Measurements from ENCODE around the gene GIT2.

GIT2 gene

GRCh38 chr12:109995361-109995685 is 845 bp downstream of the GIT2 start:
- H3K36me3 ChIP-seq (ENCODE audit: control insufficient read depth, low read length), result peaks cover 58% of the 10 kb centered on the region
- peak overlapping the region; percentile 85 for H3K4me2 ChIP-seq (ENCODE audit: low read length)
- no peaks in the 10 kb centered on the region for H3K9me2 ChIP-seq (replicated peaks; ENCODE audit: control insufficient read depth, low read length)
- H3K4me1 ChIP-seq (ENCODE audit: control insufficient read depth, low read length), result peaks cover 55% of the 10 kb centered on the region
- peaks cover 13% of the 10 kb centered on the region for H4K20me1 ChIP-seq (ENCODE audit: control insufficient read depth, insufficient read depth, low read depth, low read length)
- H3F3A ChIP-seq (ENCODE audit: control insufficient read depth, insufficient read depth), result peaks cover 35% of the 10 kb centered on the region
- no peak for TF ChIP-seq EZH2phosphoT487 (IDR thresholded peaks at IDR 0.05; ENCODE audit: borderline replicate concordance, low read length)
- TF ChIP-seq, protein P1, sequence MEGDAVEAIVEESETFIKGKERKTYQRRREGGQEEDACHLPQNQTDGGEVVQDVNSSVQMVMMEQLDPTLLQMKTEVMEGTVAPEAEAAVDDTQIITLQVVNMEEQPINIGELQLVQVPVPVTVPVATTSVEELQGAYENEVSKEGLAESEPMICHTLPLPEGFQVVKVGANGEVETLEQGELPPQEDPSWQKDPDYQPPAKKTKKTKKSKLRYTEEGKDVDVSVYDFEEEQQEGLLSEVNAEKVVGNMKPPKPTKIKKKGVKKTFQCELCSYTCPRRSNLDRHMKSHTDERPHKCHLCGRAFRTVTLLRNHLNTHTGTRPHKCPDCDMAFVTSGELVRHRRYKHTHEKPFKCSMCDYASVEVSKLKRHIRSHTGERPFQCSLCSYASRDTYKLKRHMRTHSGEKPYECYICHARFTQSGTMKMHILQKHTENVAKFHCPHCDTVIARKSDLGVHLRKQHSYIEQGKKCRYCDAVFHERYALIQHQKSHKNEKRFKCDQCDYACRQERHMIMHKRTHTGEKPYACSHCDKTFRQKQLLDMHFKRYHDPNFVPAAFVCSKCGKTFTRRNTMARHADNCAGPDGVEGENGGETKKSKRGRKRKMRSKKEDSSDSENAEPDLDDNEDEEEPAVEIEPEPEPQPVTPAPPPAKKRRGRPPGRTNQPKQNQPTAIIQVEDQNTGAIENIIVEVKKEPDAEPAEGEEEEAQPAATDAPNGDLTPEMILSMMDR (IDR thresholded peaks at IDR 0.05; ENCODE audit: low read depth, low read length, poor library complexity, severe bottlenecking), result no peak
- no peaks in the 10 kb centered on the region for H3K27me3 ChIP-seq (ENCODE audit: control insufficient read depth, low read length)
- peak overlapping the region; percentile 96 for H3K27ac ChIP-seq (ENCODE audit: low read depth, low read length)
- peak overlapping the region; percentile 99 for H3K4me3 ChIP-seq (ENCODE audit: low read length)
- H3K9me3 ChIP-seq (ENCODE audit: control insufficient read depth, insufficient read depth, low read length), result no peaks in the 10 kb centered on the region
- peaks cover 84% of the 10 kb centered on the region for H3K79me2 ChIP-seq (ENCODE audit: control insufficient read depth, low read length)

- H3K4me2 ChIP-seq (ENCODE audit: low read length), result peak overlapping the region; percentile 85
- no peak for TF ChIP-seq EZH2phosphoT487 (IDR thresholded peaks at IDR 0.05; ENCODE audit: borderline replicate concordance, low read length)
- TF ChIP-seq, protein P1 (IDR thresholded peaks at IDR 0.05; ENCODE audit: low read depth, low read length, poor library complexity, severe bottlenecking), result no peak
- peak overlapping the region; percentile 96 for H3K27ac ChIP-seq (ENCODE audit: low read depth, low read length)
- H3K79me2 ChIP-seq (ENCODE audit: control insufficient read depth, low read length), result peaks cover 84% of the 10 kb centered on the region
- H3K27me3 ChIP-seq (ENCODE audit: control insufficient read depth, low read length), result no peaks in the 10 kb centered on the region
- H3F3A ChIP-seq (ENCODE audit: control insufficient read depth, insufficient read depth), result peaks cover 35% of the 10 kb centered on the region
- H4K20me1 ChIP-seq (ENCODE audit: control insufficient read depth, insufficient read depth, low read depth, low read length), result peaks cover 13% of the 10 kb centered on the region
- H3K4me1 ChIP-seq (ENCODE audit: control insufficient read depth, low read length), result peaks cover 58% of the 10 kb centered on the region
- H3K36me3 ChIP-seq (ENCODE audit: control insufficient read depth, low read length), result peaks cover 58% of the 10 kb centered on the region
- no peaks in the 10 kb centered on the region for H3K9me3 ChIP-seq (ENCODE audit: control insufficient read depth, insufficient read depth, low read length)
- peak overlapping the region; percentile 99 for H3K4me3 ChIP-seq (ENCODE audit: low read length)
- H3K9me2 ChIP-seq (replicated peaks; ENCODE audit: control insufficient read depth, low read length), result no peaks in the 10 kb centered on the region
Measured at GRCh38 chr12:109994401-109995175, 1.6 kb downstream of the GIT2 start.

- no peaks in the 10 kb centered on the region for H3K9me3 ChIP-seq (ENCODE audit: control insufficient read depth, insufficient read depth, low read length)
- H3K27ac ChIP-seq (ENCODE audit: low read depth, low read length), result peak overlapping the region; percentile 96
- H3K4me2 ChIP-seq (ENCODE audit: low read length), result peak overlapping the region; percentile 85
- peaks cover 69% of the 10 kb centered on the region for H3K36me3 ChIP-seq (ENCODE audit: control insufficient read depth, low read length)
- peaks cover 29% of the 10 kb centered on the region for H3F3A ChIP-seq (ENCODE audit: control insufficient read depth, insufficient read depth)
- H3K27me3 ChIP-seq (ENCODE audit: control insufficient read depth, low read length), result no peaks in the 10 kb centered on the region
- peak overlapping the region; percentile 99 for H3K4me3 ChIP-seq (ENCODE audit: low read length)
- peaks cover 52% of the 10 kb centered on the region for H3K4me1 ChIP-seq (ENCODE audit: control insufficient read depth, low read length)
- H3K79me2 ChIP-seq (ENCODE audit: control insufficient read depth, low read length), result peaks cover 80% of the 10 kb centered on the region
- peaks cover 16% of the 10 kb centered on the region for H4K20me1 ChIP-seq (ENCODE audit: control insufficient read depth, insufficient read depth, low read depth, low read length)
- TF ChIP-seq, protein P1 (IDR thresholded peaks at IDR 0.05; ENCODE audit: low read depth, low read length, poor library complexity, severe bottlenecking), result no peak
- no peak for TF ChIP-seq EZH2phosphoT487 (IDR thresholded peaks at IDR 0.05; ENCODE audit: borderline replicate concordance, low read length)
- H3K9me2 ChIP-seq (replicated peaks; ENCODE audit: control insufficient read depth, low read length), result no peaks in the 10 kb centered on the region
Measured at GRCh38 chr12:109993091-109993490, 3.1 kb downstream of the GIT2 start.
